ENCODE results near the gene RTN4RL2.

The RTN4RL2 gene

GRCh38 chr11:57425565-57426438, 34.5 kb upstream of the RTN4RL2 start:
- peak; percentile 49 for DNase-seq (ENCODE audit: low read depth)
- TF ChIP-seq, protein P1, sequence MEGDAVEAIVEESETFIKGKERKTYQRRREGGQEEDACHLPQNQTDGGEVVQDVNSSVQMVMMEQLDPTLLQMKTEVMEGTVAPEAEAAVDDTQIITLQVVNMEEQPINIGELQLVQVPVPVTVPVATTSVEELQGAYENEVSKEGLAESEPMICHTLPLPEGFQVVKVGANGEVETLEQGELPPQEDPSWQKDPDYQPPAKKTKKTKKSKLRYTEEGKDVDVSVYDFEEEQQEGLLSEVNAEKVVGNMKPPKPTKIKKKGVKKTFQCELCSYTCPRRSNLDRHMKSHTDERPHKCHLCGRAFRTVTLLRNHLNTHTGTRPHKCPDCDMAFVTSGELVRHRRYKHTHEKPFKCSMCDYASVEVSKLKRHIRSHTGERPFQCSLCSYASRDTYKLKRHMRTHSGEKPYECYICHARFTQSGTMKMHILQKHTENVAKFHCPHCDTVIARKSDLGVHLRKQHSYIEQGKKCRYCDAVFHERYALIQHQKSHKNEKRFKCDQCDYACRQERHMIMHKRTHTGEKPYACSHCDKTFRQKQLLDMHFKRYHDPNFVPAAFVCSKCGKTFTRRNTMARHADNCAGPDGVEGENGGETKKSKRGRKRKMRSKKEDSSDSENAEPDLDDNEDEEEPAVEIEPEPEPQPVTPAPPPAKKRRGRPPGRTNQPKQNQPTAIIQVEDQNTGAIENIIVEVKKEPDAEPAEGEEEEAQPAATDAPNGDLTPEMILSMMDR (conservative IDR thresholded peaks at IDR 0.05; ENCODE audit: control insufficient read depth, insufficient read depth, low read depth, low read length): no peak
- peak overlapping the region; percentile 49 for H3K4me3 ChIP-seq (ENCODE audit: control insufficient read depth, low read depth, low read length)

DNA sequence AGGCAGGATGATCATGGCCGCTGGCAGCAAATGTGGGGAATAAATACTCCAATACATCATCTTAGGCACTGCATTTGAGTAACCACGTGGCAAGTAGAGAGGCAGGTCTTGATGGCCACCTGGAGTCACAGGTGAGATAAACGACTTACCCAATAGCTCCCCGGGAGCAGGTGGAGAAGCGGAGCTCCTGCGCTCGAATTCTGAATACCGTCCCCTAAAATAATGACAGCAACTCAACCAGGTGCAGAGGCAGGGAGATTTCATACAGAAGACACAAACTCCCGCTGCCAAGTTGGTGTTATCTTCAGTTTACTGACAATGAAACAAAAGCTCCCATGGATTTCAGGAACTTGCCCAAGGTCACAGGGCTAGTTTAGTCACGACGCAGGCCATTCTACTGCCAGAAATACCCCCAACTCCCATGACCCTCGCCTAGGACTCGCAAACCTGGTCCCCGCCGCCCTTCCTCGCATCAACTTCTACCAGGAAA, 33.8 kb upstream of the RTN4RL2 start:
- DNase-seq (ENCODE audit: low read depth): peak; percentile 41
- peak overlapping the region; percentile 49 for H3K4me3 ChIP-seq (ENCODE audit: control insufficient read depth, low read depth, low read length)
- TF ChIP-seq, protein P1 (conservative IDR thresholded peaks at IDR 0.05; ENCODE audit: control insufficient read depth, insufficient read depth, low read depth, low read length): no peak

- peak within 1 kb of the TSS; percentile 49 for H3K4me3 ChIP-seq (ENCODE audit: control insufficient read depth, low read depth, low read length)
- DNase-seq (ENCODE audit: low read depth): peak; percentile 98
- TF ChIP-seq, protein P1 (conservative IDR thresholded peaks at IDR 0.05; ENCODE audit: control insufficient read depth, insufficient read depth, low read depth, low read length): no peak
These were observed 33.2 kb upstream of the RTN4RL2 start, which contains the start of gene SLC43A3 for GRCh38 chr11:57426929-57427726. Gene SLC43A3, minus strand, starts transcription at chr11:57427121. Its CDS starts 949 bp downstream, at chr11:57426172.

GRCh38 chr11:57427727-57428082, 32.6 kb upstream of the RTN4RL2 start:
- TF ChIP-seq, protein P1 (conservative IDR thresholded peaks at IDR 0.05; ENCODE audit: control insufficient read depth, insufficient read depth, low read depth, low read length): no peak
- peak; percentile 98 for DNase-seq (ENCODE audit: low read depth)
- H3K4me3 ChIP-seq (ENCODE audit: control insufficient read depth, low read depth, low read length): no peak overlapping the region

- TF ChIP-seq, protein P1 (conservative IDR thresholded peaks at IDR 0.05; ENCODE audit: control insufficient read depth, insufficient read depth, low read depth, low read length): no peak
- no peak overlapping the region for H3K4me3 ChIP-seq (ENCODE audit: control insufficient read depth, low read depth, low read length)
- DNase-seq (ENCODE audit: low read depth): no peak
These were observed 31.7 kb upstream of the RTN4RL2 start for GRCh38 chr11:57428643-57429042.

GRCh38 chr11:57429946-57430345, 30.4 kb upstream of the RTN4RL2 start:
- H3K4me3 ChIP-seq (ENCODE audit: control insufficient read depth, low read depth, low read length): no peak overlapping the region
- DNase-seq (ENCODE audit: low read depth): no peak
- TF ChIP-seq, protein P1 (conservative IDR thresholded peaks at IDR 0.05; ENCODE audit: control insufficient read depth, insufficient read depth, low read depth, low read length): no peak

Data from fibroblast of mammary gland (primary cell).